B cell (primary cell): ENCODE measurements around the gene KANSL1L. TPM values are rescaled to one million over a fixed set of nuclear protein-coding genes. Genes with fewer than 3 reads are reported as not detected.

Experiments
- ATAC-seq: fragments of 200-7000 bp; cut with Tn5 transposase; one replicate; pipeline ENCODE4 v1.10.0; 2021; ENCODE audit warnings: low read depth, mild to moderate bottlenecking, moderate number of reproducible peaks, moderate library complexity
- CTCF ChIA-PET: fragments of 350-600 bp; sonication (Branson Sonifier 250); formaldehyde crosslinking; loops from one replicate; lab custom pipeline; 2021; ENCODE audit warnings: antibody characterized with exemption, inconsistent platforms; lab: Charles Lee
- POLR2A ChIA-PET: fragments of 350-600 bp; sonication (Branson Sonifier 250); formaldehyde crosslinking; loops from one replicate; lab custom pipeline; 2021; ENCODE audit warnings: antibody characterized with exemption; lab: Charles Lee
- DNase-seq: peaks from one replicate; pipeline ENCODE4 v3.0.0; 2013
- H2AFZ ChIP-seq: 2 replicates; pipeline ENCODE4 v1.6.1; 2012; ENCODE audit warnings: mild to moderate bottlenecking, low read depth, low read length; ENCODE audit not compliant: insufficient read depth, poor library complexity, severe bottlenecking
- H3K27ac ChIP-seq, 2 donors: 1 replicate in 1 of 2; 2 replicates in 1 of 2; pipeline ENCODE4 v1.5.1; 2012 to 2013; ENCODE audit warnings: low read length in 2 of 2, mild to moderate bottlenecking in 2 of 2, moderate library complexity in 1 of 2
- H3K27me3 ChIP-seq, 4 experiments: fragments of 200-600 bp in 1 of 4; sonication (generic) in 1 of 4; replicated peaks in 1 of 4; 1 replicate in 2 of 4; 2 replicates in 2 of 4; pipeline versions ENCODE4 v1.6.1 to v1.7.0; 2013 to 2016; ENCODE audit warnings: low read length in 3 of 4, mild to moderate bottlenecking in 2 of 4, mixed read lengths in 1 of 4, moderate library complexity in 1 of 4; ENCODE audit not compliant: insufficient read depth in 4 of 4, control insufficient read depth in 3 of 4; ENCODE audit errors: control extremely low read depth in 1 of 4
- H3K36me3 ChIP-seq, 2 experiments: replicated peaks in 1 of 2; 1 replicate in 1 of 2; 2 replicates in 1 of 2; pipeline versions ENCODE4 v1.6.1 to v1.7.1; 2013; ENCODE audit warnings: low read length in 1 of 2; ENCODE audit not compliant: insufficient read depth in 2 of 2, control insufficient read depth in 1 of 2; ENCODE audit errors: control extremely low read depth in 1 of 2, extremely low read depth in 1 of 2
- H3K4me1 ChIP-seq, 2 donors: fragments of 200-600 bp in 1 of 2; sonication (generic) in 1 of 2; 1 replicate in 1 of 2; 2 replicates in 1 of 2; pipeline versions ENCODE4 v1.5.1 to v1.6.1; 2013 to 2017; ENCODE audit warnings: low read length in 2 of 2; ENCODE audit not compliant: control insufficient read depth in 2 of 2, insufficient read depth in 2 of 2
- H3K4me2 ChIP-seq: replicated peaks from 2 replicates; pipeline ENCODE3; 2012; ENCODE audit warnings: mild to moderate bottlenecking, low read depth, low read length; ENCODE audit not compliant: poor library complexity, severe bottlenecking
- H3K4me3 ChIP-seq, 5 experiments: fragments of 200-600 bp in 1 of 5; sonication (generic) in 1 of 5; 1 replicate in 3 of 5; 2 replicates in 2 of 5; pipeline versions ENCODE4 v1.5.1 to v1.7.0; 2011 to 2016; ENCODE audit warnings: low read length in 4 of 5, mild to moderate bottlenecking in 4 of 5, low read depth in 2 of 5, control low read depth in 1 of 5, moderate library complexity in 1 of 5; ENCODE audit not compliant: insufficient read depth in 1 of 5; ENCODE audit errors: control extremely low read depth in 1 of 5, extremely low read depth in 1 of 5
- H3K79me2 ChIP-seq: fragments of 200-600 bp; sonication (generic); one replicate; pipeline ENCODE4 v1.6.0; 2016; ENCODE audit warnings: low read length; ENCODE audit not compliant: control insufficient read depth, insufficient read depth
- H3K9ac ChIP-seq: fragments of 200-600 bp; sonication (generic); 2 replicates; pipeline ENCODE4 v1.6.1; 2017; ENCODE audit warnings: mild to moderate bottlenecking, low read length, moderate library complexity
- H3K9me3 ChIP-seq, 3 donors: one replicate each; pipeline versions ENCODE4 v1.6.1 to v1.7.1; 2013; ENCODE audit warnings: low read length in 2 of 3; ENCODE audit not compliant: control insufficient read depth in 2 of 3, insufficient read depth in 1 of 3; ENCODE audit errors: control extremely low read depth in 1 of 3
- H4K20me1 ChIP-seq: 2 replicates; pipeline ENCODE4 v1.6.0; 2012; ENCODE audit warnings: mild to moderate bottlenecking, low read length; ENCODE audit not compliant: insufficient read depth, control insufficient read depth, poor library complexity, severe bottlenecking
- H3K27ac Mint-ChIP-seq: one replicate; pipeline ENCODE4 v1.8.0; 2021; ENCODE audit warnings: mixed read lengths
- H3K27me3 Mint-ChIP-seq: one replicate; pipeline ENCODE4 v1.8.0; 2021; ENCODE audit warnings: mixed read lengths
- H3K4me1 Mint-ChIP-seq: one replicate; pipeline ENCODE4 v1.8.0; 2021; ENCODE audit warnings: mixed read lengths
- H3K4me3 Mint-ChIP-seq: one replicate; pipeline ENCODE4 v1.8.0; 2021; ENCODE audit warnings: mixed read lengths
- H3K9me3 Mint-ChIP-seq: one replicate; pipeline ENCODE4 v1.8.0; 2022; ENCODE audit warnings: mixed read lengths; ENCODE audit not compliant: insufficient read depth
- CTCF ChIP-seq: fragments of 200-600 bp; IDR thresholded peaks from one replicate; pipeline ENCODE4 v1.8.0; 2022; ENCODE audit warnings: antibody characterized with exemption, mild to moderate bottlenecking
- EZH2 ChIP-seq: IDR thresholded peaks from 2 replicates; pipeline ENCODE4 v1.6.1; 2012; ENCODE audit warnings: borderline replicate concordance, low read depth, mild to moderate bottlenecking, moderate library complexity, low read length; ENCODE audit not compliant: insufficient read depth, poor library complexity, severe bottlenecking
- WGBS: methylation state at CpG from one replicate; pipeline ENCODE4 v1.1.5; 2013; ENCODE audit warnings: missing lambda C conversion rate; ENCODE audit not compliant: insufficient coverage; 5-methylcytosine and 5-hydroxymethylcytosine counted together
- intact Hi-C: fragments of 100-400 bp; cut with micrococcal nuclease; formaldehyde crosslinking; loops from one replicate; pipeline ENCODE4 v1.10.0; 2022
- polyA plus RNA-seq: library from polyadenylated mRNA; depleted of rRNA; stranded (reverse); fragments of >200 nt; gene quantifications from 2 replicates; pipeline ENCODE4 v1.2.3, GENCODE V29; 2012
- total RNA-seq, 2 donors: library from RNA; stranded (reverse); fragments of 120-200 nt in 1 of 2; gene quantifications; 1 replicate in 1 of 2; 2 replicates in 1 of 2; pipeline versions ENCODE4 v1.2.3 to v1.2.4, GENCODE V29; 2013 to 2022

Gene KANSL1L
- total and polyA plus RNA-seq, 2 donors (not counting 1 experiment from before 2014, with no cell fraction given), result 7.3 to 21.1 TPM

DNA sequence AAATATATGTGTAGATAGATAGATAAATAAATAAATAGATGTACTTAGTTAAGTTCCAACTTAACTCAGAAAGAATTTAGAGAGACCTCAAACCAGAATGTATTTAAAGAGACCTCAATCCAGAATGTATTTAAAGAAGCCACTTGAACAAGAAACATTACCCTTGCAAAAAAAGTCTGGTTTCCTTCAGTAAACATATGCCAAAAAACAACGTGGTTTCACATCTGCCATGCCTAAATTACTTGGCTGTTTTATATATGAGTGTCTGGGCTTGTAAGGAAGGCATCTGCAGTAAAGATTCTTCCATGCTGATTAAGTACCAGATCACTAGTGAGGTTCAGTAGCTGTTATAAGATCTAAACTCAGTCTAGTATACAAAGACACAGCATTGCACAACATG, 197.9 kb downstream of the KANSL1L start:
- TF ChIP-seq CTCF, result no peak
- TF ChIP-seq EZH2, result no peak
- ChIA-PET CTCF (interaction anchor here (1.2 to 12.3 kb wide), 2 partner anchors 224 to 230 kb away, joined by 3 to 211 read pairs; no protein-coding TSS in a partner anchor), POLR2A (no interaction called here)
- H3K79me2 ChIP-seq, result no peaks in the 10 kb centered on the region
- no peak overlapping the region for H3K4me2 ChIP-seq
- peaks cover 0 to 5% (median 0%) of the 10 kb centered on the region in 4 experiments for H3K27me3 ChIP-seq
- no peak overlapping the region for H3K9ac ChIP-seq
- Mint-ChIP-seq H3K9me3 (no peaks in the 10 kb centered on the region), H3K27ac (no peak overlapping the region), H3K4me3 (no peak overlapping the region), H3K4me1 (no peaks in the 10 kb centered on the region), H3K27me3 (peaks cover 25% of the 10 kb centered on the region)
- no peak for DNase-seq
- H3K27ac ChIP-seq, result no peak overlapping the region
- no peaks in the 10 kb centered on the region for H3K9me3 ChIP-seq
- no peaks in the 10 kb centered on the region for H3K4me1 ChIP-seq
- intact Hi-C loops, result no loop called here
- H3K36me3 ChIP-seq, result no peaks in the 10 kb centered on the region
- no peak overlapping the region for H2AFZ ChIP-seq
- no peak for ATAC-seq
- WGBS, result no CpG with 5 or more reads among the region's 1 CpG
- H3K4me3 ChIP-seq, result no peak overlapping the region
- no peaks in the 10 kb centered on the region for H4K20me1 ChIP-seq

Other genes starting within 250 kb of the KANSL1L start
- gene RPE, start 168.8 kb downstream of the KANSL1L start, total RNA-seq, result 47.8 and 50.7 TPM in 2 replicates
- 16.3 and 23.0 TPM in 2 replicates for gene RPE, start 168.8 kb downstream of the KANSL1L start, polyA plus RNA-seq
- gene ACADL, start 54.0 kb upstream of the KANSL1L start, total RNA-seq, result not detected in 2 replicates
- gene ACADL, start 54.0 kb upstream of the KANSL1L start, polyA plus RNA-seq, result not detected in 2 replicates
- not detected in 2 replicates for gene MYL1, start 143.8 kb upstream of the KANSL1L start, total RNA-seq
- not detected in 2 replicates for gene MYL1, start 143.8 kb upstream of the KANSL1L start, polyA plus RNA-seq